GM12891 (cell line): ENCODE data around the gene SETD9.

Experiments
- PAX5 ChIP-seq: IDR thresholded peaks from 2 replicates; pipeline ENCODE4 v1.6.1; 2011; ENCODE audit warnings: low read length, moderate library complexity, mild to moderate bottlenecking; ENCODE audit not compliant: insufficient read depth, severe bottlenecking
- POLR2A ChIP-seq: IDR thresholded peaks from 2 replicates; pipeline ENCODE4 v1.6.1; 2011; ENCODE audit warnings: low read depth, low read length, control low read depth
- POLR2AphosphoS5 ChIP-seq: IDR thresholded peaks from 2 replicates; pipeline ENCODE4 v1.6.1; 2011; ENCODE audit warnings: low read depth, low read length, control low read depth
- SPI1 ChIP-seq: IDR thresholded peaks from 2 replicates; pipeline ENCODE4 v1.6.1; 2011; ENCODE audit warnings: low read depth, low read length, control low read depth

DNA sequence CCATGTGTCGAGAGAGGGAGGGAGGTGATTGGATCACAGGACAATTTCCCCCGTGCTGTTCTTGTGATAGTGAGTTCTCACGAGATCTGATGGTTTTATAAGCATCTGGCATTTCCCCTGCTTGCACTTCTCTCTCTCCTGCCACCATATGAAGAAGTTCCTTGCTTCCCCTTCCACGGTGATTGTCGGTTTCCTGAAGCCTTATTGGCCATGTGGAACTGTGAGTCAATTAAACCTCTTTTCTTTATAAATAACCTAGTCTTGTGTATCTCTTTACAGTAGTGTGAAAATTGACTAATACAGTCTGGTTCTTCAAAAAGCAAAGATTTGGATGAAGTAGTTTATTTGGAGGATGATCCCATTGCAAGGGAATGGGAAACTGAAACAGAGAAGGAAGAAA is 53.9 kb downstream of the SETD9 start:
- TF ChIP-seq POLR2AphosphoS5 (no peak), PAX5 (no peak), SPI1 (no peak), POLR2A (no peak)
